AG04450 (cell line): ENCODE results near the gene RNF213. TPM values are rescaled to one million over a fixed set of nuclear protein-coding genes. Genes with fewer than 3 reads are reported as not detected.
"Not testable (repeated sequence)": the region's sequence is repeated elsewhere in the genome, so short reads cannot be mapped to it uniquely, and the experiment has no call there.

Experiments
- CTCF ChIA-PET: fragments of 300-600, 350-600 bp; formaldehyde crosslinking; extraction: SDS; loops from one replicate; lab custom pipeline; 2022; ENCODE audit warnings: antibody characterized with exemption, inconsistent platforms; lab: Charles Lee
- POLR2A ChIA-PET: fragments of 350-600 bp; formaldehyde crosslinking; extraction: SDS; loops from one replicate; lab custom pipeline; 2021; ENCODE audit warnings: antibody characterized with exemption, inconsistent platforms; lab: Yijun Ruan, JAX
- DNase-seq: peaks from one replicate; pipeline ENCODE4 v3.0.0-alpha.2; 2011; ENCODE audit warnings: low read depth, low spot score
- H3K27ac ChIP-seq: one replicate; pipeline ENCODE4 v1.5.1; 2012; ENCODE audit warnings: low read depth, low read length, control low read depth
- H3K27me3 ChIP-seq: one replicate; pipeline ENCODE4 v1.6.0; 2012; ENCODE audit warnings: low read length; ENCODE audit not compliant: control insufficient read depth, insufficient read depth
- H3K4me3 ChIP-seq: 2 replicates; pipeline ENCODE4 v1.5.1; 2011; ENCODE audit warnings: mild to moderate bottlenecking, low read depth, low read length, control low read depth
- H3K9me3 ChIP-seq: 2 replicates; pipeline ENCODE4 v1.5.1; 2012; ENCODE audit warnings: low read length; ENCODE audit not compliant: control insufficient read depth, insufficient read depth
- polyA plus RNA-seq: library from polyadenylated mRNA; depleted of rRNA; stranded (reverse); fragments of >200 nt; gene quantifications from 2 replicates; pipeline ENCODE4 v1.2.3, GENCODE V29; 2011
- TF ChIP-seq, protein P1 (sequence below): IDR thresholded peaks from 2 replicates; pipeline ENCODE4 v1.5.1; 2011; ENCODE audit warnings: low read depth, low read length, control low read depth, inconsistent platforms

The RNF213 gene
- polyA plus RNA-seq, 1 experiment, result 46.8 TPM

GRCh38 chr17:80294653-80295052 is 34.0 kb downstream of the RNF213 start:
- CTCF ChIA-PET, result no interaction called here
- no peak overlapping the region for H3K4me3 ChIP-seq
- POLR2A ChIA-PET, result no interaction called here
- no peaks in the 10 kb centered on the region; the same call in 1 of the 2 replicates for H3K9me3 ChIP-seq
- TF ChIP-seq, protein P1, sequence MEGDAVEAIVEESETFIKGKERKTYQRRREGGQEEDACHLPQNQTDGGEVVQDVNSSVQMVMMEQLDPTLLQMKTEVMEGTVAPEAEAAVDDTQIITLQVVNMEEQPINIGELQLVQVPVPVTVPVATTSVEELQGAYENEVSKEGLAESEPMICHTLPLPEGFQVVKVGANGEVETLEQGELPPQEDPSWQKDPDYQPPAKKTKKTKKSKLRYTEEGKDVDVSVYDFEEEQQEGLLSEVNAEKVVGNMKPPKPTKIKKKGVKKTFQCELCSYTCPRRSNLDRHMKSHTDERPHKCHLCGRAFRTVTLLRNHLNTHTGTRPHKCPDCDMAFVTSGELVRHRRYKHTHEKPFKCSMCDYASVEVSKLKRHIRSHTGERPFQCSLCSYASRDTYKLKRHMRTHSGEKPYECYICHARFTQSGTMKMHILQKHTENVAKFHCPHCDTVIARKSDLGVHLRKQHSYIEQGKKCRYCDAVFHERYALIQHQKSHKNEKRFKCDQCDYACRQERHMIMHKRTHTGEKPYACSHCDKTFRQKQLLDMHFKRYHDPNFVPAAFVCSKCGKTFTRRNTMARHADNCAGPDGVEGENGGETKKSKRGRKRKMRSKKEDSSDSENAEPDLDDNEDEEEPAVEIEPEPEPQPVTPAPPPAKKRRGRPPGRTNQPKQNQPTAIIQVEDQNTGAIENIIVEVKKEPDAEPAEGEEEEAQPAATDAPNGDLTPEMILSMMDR, result no peak
- no peak overlapping the region for H3K27ac ChIP-seq
- no peaks in the 10 kb centered on the region for H3K27me3 ChIP-seq
- no peak for DNase-seq

- no peak for DNase-seq
Measured at GRCh38 chr17:80295146-80295545, 34.5 kb downstream of the RNF213 start.

DNA sequence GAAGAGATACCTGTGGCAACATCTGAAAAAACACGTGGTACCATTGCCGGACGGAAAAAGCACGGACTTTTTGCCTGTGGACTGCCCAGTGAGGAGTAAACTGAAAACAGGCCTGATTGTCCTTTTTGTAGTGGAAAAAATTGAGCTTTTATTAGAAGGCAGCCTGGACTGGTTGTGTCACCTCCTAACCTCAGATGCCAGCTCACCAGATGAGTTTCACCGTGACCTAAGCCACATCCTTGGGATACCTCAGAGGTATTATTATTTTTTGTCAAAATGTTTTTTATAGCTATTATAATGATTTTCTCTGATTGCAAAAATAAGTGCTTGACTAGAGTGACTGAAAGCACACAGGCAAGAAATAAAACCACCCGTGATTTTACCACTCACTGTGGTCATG is 34.9 kb downstream of the RNF213 start:
- H3K9me3 ChIP-seq, result no peaks in the 10 kb centered on the region; the same call in 1 of the 2 replicates
- H3K4me3 ChIP-seq, result no peak overlapping the region
- no peak overlapping the region for H3K27ac ChIP-seq
- ChIA-PET POLR2A (no interaction called here), CTCF (no interaction called here)
- DNase-seq, result no peak
- H3K27me3 ChIP-seq, result no peaks in the 10 kb centered on the region
- TF ChIP-seq, protein P1, result no peak

More at GRCh38 chr17:80295146-80295545, 34.5 kb downstream of the RNF213 start:
- no peak overlapping the region for H3K4me3 ChIP-seq
- H3K27me3 ChIP-seq, result no peaks in the 10 kb centered on the region
- no peaks in the 10 kb centered on the region; the same call in none of the 2 replicates for H3K9me3 ChIP-seq
- TF ChIP-seq, protein P1, result no peak
- no peak overlapping the region for H3K27ac ChIP-seq
- ChIA-PET CTCF (no interaction called here), POLR2A (no interaction called here)

GRCh38 chr17:80296221-80296620 is 35.6 kb downstream of the RNF213 start:
- Histone ChIP-seq H3K4me3 (no peak overlapping the region), H3K27ac (no peak overlapping the region), H3K9me3 (no peaks in the 10 kb centered on the region; the same call in 1 of the 2 replicates), H3K27me3 (no peaks in the 10 kb centered on the region)
- TF ChIP-seq, protein P1, result no peak
- CTCF ChIA-PET, result no interaction called here
- DNase-seq, result no peak
- POLR2A ChIA-PET, result no interaction called here

DNA sequence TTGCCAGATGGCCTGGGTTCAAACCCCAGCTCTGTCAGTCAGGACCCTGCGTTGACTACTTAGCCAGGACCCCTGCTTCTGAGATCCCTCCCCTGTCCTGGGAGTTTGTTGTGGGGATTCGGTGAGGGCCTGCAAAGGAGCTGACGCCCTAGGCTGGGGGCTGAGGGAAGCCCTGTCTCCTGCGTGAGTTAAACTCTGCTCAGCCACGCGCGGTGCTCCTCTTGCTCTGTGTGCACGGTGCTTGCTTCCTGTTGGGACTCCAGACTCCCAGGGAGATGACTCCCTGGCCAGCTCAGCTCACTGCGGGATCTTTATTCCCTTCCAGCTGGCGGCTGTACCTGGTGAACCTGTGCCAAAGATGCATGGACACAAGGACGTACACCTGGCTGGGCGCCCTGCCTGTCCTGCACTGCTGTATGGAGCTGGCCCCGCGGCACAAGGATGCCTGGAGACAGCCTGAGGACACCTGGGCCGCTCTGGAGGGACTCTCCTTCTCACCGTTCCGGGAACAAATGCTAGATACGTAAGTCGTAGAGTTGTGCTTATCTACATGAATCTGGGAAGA is 37.4 kb downstream of the RNF213 start:
- no peak for DNase-seq
- no peak overlapping the region for H3K27ac ChIP-seq
- CTCF ChIA-PET, result no interaction called here
- H3K9me3 ChIP-seq, result peaks cover 2% of the 10 kb centered on the region; the same call in 1 of the 2 replicates
- POLR2A ChIA-PET, result interaction anchor here (0.6 kb wide), 1 partner anchor 93 kb away, joined by 4 read pairs; no protein-coding TSS in a partner anchor
- TF ChIP-seq, protein P1, result no peak
- no peaks in the 10 kb centered on the region for H3K27me3 ChIP-seq
- H3K4me3 ChIP-seq, result no peak overlapping the region

DNA sequence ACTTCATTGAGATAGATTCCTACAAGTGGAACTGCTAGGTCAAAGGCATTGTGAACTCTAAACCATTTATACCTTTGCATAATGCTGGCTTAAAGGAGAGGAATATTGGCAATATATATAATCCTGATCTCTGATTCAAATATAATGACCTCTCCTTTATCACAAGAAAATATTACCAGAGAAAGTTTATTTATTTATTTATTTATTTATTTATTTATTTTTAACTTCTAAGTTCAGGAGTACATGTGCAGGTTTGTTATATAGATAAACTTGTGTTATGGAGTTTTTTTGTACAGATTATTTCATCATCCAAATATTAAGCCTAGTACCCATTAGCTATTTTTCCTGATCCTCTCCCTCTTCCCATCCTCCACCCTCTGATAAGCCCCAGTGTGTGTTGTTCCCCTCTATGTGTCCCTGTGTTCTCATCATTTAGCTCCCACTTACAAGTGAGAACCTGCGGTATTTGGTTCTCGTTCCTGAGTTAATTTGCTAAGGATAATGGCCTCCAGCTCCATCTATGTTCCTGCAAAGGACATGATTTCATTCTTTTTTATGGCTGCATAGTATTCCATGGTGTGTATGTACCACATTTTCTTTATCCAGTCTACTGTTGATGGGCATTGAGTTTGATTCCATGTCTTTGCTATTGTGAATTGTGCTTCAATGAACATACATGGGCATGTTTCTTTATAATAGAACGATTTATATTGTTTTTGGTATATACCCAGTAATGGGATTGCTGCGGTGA is 38.9 kb downstream of the RNF213 start:
- H3K4me3 ChIP-seq, POLR2A ChIA-PET, H3K27me3 ChIP-seq, CTCF ChIA-PET, H3K27ac ChIP-seq, DNase-seq: not testable (repeated sequence)
- H3K9me3 ChIP-seq, result peaks cover 15% of the 10 kb centered on the region

- H3K27ac ChIP-seq, H3K27me3 ChIP-seq, CTCF ChIA-PET, POLR2A ChIA-PET, DNase-seq, H3K4me3 ChIP-seq: not testable (repeated sequence)
- H3K9me3 ChIP-seq, result peaks cover 15% of the 10 kb centered on the region
Measured at GRCh38 chr17:80300756-80301155, 40.1 kb downstream of the RNF213 start.
